Measurements from ENCODE around the gene EPB41.

Gene EPB41

DNA sequence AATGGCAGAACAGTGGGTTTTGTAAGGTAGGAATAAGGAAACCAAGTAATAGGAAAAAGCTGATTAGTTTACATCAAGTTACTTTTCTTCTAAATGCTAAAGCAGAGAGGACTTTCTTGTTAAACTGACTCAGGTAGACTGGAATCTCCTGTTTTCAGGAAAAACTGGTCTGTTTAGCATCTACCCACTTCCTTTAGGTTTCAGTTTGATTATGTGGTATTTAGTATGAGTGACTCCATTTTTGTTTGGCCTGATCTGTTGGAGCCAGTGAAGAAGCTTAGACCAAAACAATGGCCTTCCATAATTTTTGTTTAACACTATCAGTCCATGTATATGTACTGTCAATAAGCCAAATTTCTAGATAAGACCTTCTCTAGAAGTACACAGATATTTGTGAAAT, 88.4 kb downstream of the EPB41 start:
- Histone ChIP-seq H3K4me3 (no peak overlapping the region), H3K27ac (no peak overlapping the region)
- no peak for DNase-seq (ENCODE audit: low spot score)
- TF ChIP-seq, protein P1, sequence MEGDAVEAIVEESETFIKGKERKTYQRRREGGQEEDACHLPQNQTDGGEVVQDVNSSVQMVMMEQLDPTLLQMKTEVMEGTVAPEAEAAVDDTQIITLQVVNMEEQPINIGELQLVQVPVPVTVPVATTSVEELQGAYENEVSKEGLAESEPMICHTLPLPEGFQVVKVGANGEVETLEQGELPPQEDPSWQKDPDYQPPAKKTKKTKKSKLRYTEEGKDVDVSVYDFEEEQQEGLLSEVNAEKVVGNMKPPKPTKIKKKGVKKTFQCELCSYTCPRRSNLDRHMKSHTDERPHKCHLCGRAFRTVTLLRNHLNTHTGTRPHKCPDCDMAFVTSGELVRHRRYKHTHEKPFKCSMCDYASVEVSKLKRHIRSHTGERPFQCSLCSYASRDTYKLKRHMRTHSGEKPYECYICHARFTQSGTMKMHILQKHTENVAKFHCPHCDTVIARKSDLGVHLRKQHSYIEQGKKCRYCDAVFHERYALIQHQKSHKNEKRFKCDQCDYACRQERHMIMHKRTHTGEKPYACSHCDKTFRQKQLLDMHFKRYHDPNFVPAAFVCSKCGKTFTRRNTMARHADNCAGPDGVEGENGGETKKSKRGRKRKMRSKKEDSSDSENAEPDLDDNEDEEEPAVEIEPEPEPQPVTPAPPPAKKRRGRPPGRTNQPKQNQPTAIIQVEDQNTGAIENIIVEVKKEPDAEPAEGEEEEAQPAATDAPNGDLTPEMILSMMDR (IDR thresholded peaks at IDR 0.05) = no peak

DNA sequence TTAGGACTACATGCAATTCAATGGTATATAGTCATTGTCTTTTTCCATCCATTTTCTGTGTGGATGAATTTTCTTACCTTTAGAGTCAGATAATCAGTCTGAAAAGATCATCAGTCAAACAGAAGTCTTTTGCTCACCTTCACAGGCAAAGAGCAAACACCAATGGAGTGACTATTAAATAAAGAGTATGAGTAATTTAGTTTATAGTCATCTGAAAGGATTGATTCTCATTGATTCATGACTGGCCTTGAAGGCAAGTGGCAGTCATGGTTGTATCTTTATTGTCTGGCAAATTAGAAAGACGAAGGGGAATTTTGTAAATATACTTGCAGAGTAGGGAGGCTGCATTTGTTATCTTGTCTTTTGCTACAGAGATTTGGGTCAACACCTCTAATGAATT, 89.9 kb downstream of the EPB41 start:
- TF ChIP-seq, protein P1 (IDR thresholded peaks at IDR 0.05) = no peak
- Histone ChIP-seq H3K4me3 (no peak overlapping the region), H3K27ac (no peak overlapping the region)
- no peak for DNase-seq (ENCODE audit: low spot score)

DNA sequence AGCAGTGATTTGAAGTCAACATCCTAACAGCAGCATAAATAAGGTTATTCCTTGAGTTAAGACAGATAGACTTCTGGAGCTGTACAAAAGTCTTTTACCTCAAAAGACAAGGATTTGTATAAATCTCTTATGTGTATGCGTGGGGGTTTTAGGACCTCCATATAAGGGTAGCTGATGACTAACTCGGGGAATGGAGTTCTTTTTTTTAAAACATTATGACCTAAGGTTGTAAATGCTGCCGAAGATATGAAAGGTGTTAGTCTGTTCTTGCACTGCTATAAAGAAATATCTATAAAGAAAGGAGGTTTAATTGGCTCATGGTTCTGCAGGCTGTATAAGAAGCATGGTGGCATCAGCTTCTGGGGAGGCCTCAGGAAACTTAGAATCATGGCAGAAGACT, 90.4 kb downstream of the EPB41 start:
- TF ChIP-seq, protein P1 (IDR thresholded peaks at IDR 0.05) = no peak
- Histone ChIP-seq H3K27ac (no peak overlapping the region), H3K4me3 (no peak overlapping the region)
- DNase-seq (ENCODE audit: low spot score) = no peak

DNA sequence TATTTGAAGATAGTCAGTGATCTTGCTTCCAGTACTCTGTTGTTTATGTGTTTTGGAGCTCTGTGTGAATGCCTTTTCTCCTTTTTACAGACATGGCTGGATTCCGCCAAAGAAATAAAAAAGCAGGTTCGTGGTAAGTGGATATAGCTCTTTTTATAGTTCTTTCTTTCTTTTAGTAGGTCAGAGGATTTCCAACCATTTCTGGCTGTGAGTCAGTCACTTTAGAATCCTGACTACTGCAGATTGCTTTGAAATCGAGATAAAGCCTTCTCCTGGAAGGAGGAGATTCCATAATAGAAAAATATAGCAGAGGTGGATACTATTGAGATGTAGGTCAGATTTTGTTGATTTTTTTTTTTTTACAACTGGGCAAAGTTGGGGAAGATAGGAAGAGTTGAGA, 97.4 kb downstream of the EPB41 start:
- no peak overlapping the region for H3K4me3 ChIP-seq
- TF ChIP-seq, protein P1 (IDR thresholded peaks at IDR 0.05) = no peak
- DNase-seq (ENCODE audit: low spot score) = no peak
- no peak overlapping the region for H3K27ac ChIP-seq

DNA sequence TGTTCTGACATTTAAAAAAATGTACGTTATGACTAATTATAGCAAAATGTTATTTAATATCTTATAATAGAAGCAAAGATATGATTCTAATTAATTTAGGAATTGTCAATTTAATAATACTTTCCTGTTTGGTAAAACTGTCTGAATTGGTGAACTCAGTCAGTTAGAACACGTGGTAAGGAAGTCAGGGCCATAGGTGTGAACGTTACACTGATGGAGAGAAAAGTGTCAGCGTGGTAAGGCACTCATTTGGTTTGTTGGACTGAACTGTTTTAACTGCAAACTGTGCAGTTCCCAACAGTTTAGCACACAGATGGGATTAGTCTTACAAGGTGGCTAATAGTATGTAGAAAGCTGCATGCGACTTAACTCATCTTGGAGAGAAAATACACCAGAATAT, 102.9 kb downstream of the EPB41 start:
- DNase-seq (ENCODE audit: low spot score) = no peak
- Histone ChIP-seq H3K27ac (no peak overlapping the region), H3K4me3 (no peak overlapping the region)
- TF ChIP-seq, protein P1 (IDR thresholded peaks at IDR 0.05) = no peak

DNA sequence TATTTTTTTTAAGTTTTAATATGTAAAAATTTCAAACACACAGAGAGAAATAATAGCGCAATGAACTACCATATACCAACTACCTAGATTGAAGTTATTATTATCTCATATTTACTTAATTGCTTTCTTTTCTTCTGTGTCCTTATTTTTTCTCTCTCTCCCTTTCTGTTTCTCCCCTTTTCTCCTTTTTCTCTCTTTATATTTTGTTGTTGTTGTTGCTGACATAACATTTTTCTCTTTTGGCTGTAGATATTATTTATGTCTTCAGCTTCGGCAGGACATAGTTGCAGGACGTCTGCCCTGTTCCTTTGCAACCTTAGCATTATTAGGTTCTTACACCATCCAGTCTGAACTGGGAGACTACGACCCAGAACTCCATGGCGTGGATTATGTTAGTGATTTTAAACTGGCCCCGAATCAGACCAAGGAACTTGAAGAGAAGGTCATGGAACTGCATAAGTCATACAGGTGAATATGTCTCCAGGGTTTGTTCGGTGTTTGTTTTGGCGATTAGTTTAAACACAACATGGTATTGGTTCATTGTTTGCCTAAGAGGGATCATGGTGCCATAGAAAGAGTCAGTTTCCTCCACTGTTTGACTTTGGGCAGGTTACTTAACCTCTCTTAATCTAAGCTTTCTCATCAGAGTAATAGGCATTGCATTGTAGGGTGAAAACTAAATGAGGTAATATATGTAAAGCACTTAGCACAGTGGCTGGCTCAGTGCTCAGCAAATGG, 103.8 kb downstream of the EPB41 start:
- TF ChIP-seq, protein P1 (IDR thresholded peaks at IDR 0.05) = no peak
- H3K27ac ChIP-seq = no peak overlapping the region
- DNase-seq (ENCODE audit: low spot score) = no peak
- H3K4me3 ChIP-seq = no peak overlapping the region

DNA sequence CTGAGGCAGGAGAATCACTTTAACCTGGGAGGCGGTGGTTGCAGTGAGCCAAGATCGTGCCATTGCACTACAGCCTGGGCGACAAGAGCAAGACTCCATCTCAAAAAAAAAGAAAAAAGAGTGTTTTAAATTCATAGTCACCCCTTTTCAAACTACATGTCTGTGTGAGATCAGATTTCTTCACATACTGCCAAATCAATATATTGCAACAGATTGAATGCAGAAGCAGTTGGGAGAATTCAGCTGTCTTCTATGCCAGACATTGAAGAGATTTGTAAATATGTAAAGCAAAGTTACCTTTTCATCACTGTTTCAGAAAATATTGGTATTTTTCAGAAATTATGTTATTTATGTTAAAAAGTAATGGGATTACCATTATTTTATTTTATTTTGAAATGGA, 108.3 kb downstream of the EPB41 start:
- TF ChIP-seq, protein P1 (IDR thresholded peaks at IDR 0.05) = no peak
- DNase-seq (ENCODE audit: low spot score) = no peak

More for the DNA sequence above, 108.3 kb downstream of the EPB41 start:
- Histone ChIP-seq H3K27ac (no peak overlapping the region), H3K4me3 (no peak overlapping the region)

All from coronary artery (tissue), 2 donors.